Pons (tissue), 1 donor: ENCODE data around the gene ANKRD12.
"Not testable (repeated sequence)": the region's sequence is repeated elsewhere in the genome, so short reads cannot be mapped to it uniquely, and the experiment has no call there.

Source experiments
- DNase-seq: peaks from one replicate; pipeline ENCODE4 v3.0.0-alpha.2; 2016; ENCODE audit warnings: low spot score

ANKRD12 gene

DNA sequence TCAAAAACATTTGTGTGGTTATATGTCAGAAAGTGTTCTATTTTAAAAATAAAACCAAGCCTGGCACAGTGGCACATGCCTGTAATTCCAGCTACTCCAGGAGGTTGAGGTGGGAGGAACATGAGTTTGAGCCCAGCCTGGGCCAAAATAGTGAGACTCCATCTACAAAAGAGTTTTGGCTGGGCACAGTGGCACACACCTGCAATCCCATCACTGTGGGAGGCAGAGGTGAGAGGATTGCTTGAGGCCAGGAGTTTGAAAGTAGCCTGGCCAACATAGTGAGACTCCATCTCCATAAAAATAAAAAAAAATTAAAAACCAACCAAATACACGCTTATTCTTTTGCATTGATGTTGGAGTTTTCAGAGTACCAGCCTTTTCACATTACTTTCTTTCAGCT lies 9.6 kb downstream of the ANKRD12 start:
- DNase-seq = no peak

GRCh38 chr18:9147440-9148202 lies 11.0 kb downstream of the ANKRD12 start:
- DNase-seq = peak; percentile 90

- no peak for DNase-seq
Observed at GRCh38 chr18:9148203-9148552, 11.6 kb downstream of the ANKRD12 start.

GRCh38 chr18:9150121-9150520 lies 13.5 kb downstream of the ANKRD12 start:
- DNase-seq = no peak

DNA sequence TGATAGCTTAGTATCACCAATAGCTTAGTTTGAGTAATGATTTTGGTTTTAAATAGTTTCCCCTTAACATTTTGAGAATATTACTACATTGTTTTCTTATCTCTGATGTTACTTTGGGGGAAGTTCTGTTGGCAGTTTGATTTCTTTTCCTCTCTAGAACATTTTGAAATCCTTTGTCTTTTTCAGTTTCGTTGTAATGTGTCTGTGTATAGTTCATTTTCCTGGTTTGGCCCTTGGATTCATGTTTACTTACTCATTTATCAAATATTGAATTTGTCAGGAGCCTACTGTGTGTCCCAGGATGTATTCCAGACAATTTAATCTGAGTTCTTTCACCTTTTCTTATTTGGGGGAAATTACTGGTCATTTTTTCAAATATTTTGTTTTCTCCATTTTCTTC lies 16.7 kb downstream of the ANKRD12 start:
- DNase-seq = no peak

DNA sequence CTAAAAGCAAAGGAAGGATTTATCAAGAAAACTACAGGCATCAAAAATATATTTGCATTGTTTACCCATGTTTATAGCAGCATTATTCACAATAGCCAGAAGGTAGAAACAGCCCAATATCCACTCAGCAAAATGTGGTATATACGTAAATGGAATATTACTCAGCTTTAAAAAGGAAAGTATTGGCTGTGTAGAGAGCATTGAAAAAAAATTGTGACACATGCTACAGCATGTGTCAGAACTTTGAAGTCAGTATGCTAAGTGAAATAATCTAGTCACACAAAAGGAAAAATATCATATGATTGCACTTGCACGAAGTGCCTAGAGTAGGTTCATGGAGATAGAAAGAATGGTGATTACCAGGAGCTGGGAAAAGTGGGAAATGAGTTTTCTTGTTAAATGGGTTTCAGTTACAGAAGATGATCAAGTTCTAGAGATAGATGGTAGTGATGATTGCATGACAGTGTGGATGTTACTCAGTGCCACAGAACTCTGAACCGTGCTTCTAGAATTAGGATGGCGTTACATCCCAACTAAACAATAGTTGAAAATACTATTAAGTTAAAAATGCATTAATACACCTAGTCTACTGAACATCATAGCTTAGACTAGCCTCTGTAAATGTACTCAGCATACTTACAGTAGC lies 20.1 kb downstream of the ANKRD12 start:
- DNase-seq = no peak

GRCh38 chr18:9157806-9158205 lies 21.2 kb downstream of the ANKRD12 start:
- no peak for DNase-seq

DNA sequence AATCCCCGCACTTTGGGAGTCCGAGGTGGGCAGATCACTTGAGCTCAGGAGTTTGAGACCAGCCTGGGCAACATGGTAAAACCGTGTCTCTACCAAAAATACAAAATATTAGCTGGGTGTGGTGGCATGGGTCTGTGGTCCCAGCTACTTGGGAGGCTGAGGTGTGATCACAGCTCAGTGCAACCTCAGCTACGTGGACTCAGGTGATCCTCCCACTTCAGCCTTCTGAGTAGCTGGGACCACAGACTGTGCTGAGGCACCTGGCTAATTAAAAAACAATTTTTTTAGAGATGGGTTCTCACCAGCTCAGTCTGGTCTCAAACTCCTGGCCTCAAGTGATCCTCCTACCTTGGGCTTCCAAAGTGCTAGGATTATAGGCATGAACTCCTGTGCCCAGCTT lies 23.4 kb downstream of the ANKRD12 start:
- DNase-seq = no peak

- not testable (repeated sequence) for DNase-seq
Observed at GRCh38 chr18:9162663-9163062, 26.1 kb downstream of the ANKRD12 start.

DNA sequence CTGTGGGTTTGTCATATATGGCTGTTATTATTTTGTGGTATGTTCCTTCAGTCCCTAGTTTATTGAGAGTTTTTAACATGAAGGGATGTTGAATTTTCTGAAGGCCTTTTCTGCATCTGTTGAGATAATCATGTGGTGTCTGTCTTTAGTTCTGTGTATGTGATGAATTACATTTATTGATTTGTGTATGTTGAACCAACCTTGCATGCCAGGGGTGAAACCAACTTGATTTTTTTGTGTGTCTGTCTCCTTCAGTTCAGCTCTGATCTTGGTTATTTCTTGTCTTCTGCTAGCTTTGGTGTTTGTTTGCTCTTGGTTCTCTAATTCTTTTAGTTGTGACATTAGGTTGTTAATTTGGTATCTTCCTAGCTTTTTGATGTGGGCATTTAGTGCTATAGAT lies 27.6 kb downstream of the ANKRD12 start:
- DNase-seq = not testable (repeated sequence)

DNA sequence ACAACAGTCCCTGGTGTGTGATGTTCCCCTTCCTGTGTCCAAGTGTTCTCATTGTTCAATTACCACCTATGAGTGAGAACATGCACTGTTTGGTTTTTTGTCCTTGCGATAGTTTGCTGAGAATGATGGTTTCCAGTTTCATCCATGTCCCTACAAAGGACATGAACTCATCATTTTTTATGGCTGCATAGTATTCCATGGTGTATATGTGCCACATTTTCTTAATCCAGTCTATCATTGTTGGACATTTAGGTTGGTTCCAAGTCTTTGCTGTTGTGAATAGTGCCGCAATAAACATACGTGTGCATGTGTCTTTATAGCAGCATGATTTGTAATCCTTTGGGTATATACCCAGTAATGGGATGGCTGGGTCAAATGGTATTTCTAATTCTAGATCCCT lies 29.3 kb downstream of the ANKRD12 start:
- not testable (repeated sequence) for DNase-seq

DNA sequence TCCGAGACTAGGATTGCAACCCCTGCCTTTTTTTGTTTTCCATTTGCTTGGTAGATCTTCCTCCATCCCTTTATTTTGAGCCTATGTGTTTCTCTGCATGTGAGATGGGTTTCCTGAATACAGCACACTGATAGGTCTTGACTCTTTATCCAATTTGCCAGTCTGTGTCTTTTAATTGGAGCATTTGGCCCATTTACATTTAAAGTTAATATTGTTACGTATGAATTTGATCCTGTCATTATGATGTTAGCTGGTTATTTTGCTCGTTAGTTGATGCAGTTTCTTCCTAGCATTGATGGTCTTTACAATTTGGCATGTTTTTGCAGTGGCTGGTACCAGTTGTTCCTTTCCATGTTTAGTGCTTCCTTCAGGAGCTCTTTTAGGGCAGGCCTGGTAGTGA lies 32.9 kb downstream of the ANKRD12 start:
- DNase-seq = not testable (repeated sequence)

- not testable (repeated sequence) for DNase-seq
Observed at GRCh38 chr18:9171919-9172318, 35.3 kb downstream of the ANKRD12 start.

- no peak for DNase-seq
Observed at GRCh38 chr18:9172506-9173127, 36.0 kb downstream of the ANKRD12 start.

DNA sequence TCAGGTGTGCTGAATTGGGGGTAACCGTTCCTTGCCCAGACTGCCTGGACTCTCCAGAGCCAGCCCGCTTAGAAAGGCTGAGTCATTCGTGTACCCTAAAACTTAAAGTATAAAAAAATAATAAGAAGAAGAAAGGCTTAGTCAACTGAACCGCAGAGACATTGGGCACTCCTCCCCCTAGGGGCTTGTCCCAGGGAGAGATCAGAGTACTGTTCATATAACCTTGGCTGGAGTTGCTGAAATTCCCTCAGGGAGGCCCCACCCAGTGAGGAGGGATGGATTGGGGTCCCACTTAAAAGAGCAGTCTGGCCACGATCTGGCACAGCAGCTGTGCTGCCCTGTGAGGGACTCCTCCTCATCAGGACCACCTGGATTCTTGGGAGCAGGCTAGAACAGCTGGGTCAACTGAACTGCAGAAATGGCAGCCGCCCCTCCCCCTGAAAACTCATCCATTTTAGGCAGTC lies 37.2 kb downstream of the ANKRD12 start:
- no peak for DNase-seq

GRCh38 chr18:9174302-9174701 lies 37.7 kb downstream of the ANKRD12 start:
- DNase-seq = no peak

DNA sequence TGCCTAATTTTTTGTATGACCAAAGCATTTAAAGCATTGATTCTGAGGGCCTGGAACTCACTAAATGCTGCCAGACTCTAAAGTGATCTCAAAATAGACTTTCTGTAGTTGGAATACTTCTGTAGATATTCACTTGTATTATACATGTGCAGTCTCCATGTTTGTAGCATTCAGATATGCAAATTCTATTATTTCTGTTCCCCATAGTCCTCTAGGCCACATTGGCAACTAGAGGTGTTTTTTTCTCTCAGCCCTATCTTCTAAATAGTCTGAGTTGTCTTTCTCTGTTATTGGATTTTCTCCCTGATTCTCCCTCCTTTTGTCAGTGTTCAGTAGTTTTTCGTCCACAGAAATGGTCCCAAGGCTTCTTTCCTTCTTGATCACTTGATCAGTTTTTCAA lies 38.5 kb downstream of the ANKRD12 start:
- no peak for DNase-seq

DNA sequence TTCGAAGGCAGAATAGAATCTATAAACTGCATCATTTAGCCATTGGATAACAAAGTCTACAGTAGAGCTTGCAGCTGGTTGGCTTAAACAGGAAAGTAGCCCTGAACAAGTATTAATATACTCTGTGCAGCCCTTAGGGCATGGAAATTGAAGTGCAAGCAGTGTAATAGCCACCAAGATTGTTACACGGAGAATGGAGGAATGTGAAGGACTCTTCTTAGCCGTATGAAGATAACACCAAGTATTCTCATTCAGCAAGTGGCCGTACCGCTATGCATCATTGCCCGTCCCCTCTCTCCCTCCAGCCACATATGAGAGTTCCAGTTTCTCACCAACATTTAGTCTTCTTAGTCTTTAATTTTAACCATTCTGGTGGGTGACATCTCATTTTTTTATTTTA lies 40.5 kb downstream of the ANKRD12 start:
- DNase-seq = no peak

DNA sequence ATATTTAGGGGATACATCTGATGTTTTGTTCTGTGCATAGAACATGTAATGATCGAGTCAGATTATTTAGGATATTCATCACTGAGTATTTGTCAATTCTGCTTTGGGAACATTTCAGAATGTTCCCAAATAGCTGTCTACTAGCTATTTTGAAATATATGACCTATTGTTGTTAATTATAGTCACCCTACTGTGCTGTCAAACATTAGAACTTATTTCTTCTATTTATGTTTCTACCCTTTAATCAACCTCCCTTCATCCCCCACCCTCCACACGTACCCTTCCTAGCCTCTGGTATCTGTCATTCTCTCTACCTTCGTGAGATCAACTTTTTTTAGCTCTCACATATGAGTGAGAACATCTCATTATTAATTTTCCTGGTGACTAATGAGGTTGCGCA lies 40.9 kb downstream of the ANKRD12 start:
- no peak for DNase-seq

DNA sequence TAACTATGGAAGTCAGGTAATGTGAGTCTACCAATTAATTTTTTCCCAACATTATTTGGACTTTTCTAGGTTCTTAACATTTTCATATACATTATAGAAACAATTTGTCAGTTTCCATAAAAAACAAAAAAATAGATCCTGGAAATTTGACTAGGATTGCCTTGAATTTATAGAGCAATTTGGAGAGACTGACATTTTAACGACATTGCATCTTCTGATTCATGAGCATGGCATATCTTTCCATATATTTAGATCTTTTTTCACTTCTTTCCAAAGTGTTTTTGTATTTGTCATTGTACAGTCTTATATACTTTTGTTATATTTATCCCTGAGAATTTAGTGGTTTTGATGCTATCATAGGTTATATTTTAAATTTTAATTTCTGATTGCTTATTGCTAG lies 42.0 kb downstream of the ANKRD12 start:
- DNase-seq = no peak

DNA sequence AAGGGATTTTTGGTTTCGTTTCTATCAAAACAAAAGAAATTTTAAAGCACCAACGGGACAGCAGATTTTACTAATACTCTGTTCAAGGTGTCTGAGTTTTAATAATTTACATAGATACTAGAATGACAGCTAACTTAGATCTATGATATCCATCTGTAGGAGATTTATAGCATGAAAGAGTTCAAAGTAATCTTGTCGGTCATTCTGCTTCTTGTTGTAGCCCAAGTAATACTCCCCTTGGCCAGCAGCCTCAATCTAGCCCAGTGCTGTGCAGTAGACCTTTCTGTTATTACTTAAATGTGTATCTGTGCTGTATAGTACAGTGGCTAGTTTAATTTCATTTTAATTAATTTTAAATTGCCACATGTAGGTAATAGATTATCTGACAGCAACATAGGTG lies 44.7 kb downstream of the ANKRD12 start:
- no peak for DNase-seq

GRCh38 chr18:9182852-9183399 lies 46.3 kb downstream of the ANKRD12 start:
- no peak for DNase-seq

DNA sequence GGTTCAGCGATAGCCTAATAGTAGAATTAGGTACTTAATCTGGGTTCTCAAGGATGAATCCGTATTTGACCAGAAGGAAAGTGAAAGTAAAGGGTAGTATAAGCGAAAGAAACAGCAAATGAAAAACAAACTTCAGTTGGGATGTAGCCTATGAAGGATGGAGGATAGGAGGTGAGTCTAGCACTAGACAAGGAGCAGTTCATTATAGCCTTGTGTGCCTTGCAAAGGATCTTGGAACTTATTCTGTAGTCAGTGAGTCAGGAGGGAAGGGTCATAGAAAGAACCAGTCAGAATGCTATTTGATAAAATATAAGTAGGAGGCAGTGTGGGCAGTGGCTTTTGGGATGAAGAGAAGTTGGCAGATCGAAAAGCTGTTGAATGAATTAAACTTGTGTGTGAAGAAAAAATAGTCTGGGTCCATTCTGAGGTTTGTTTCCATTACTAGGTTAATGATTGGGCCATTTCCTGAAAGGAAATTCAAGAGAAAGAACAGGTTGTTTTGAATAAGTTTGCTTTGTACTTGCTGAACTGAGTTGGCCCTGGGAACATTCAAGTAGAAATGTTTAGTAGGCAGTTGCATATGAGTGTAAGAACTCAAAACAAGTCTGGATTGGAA lies 48.5 kb downstream of the ANKRD12 start:
- DNase-seq = no peak
